Stimulated activated CD8-positive, alpha-beta memory T cell treated with anti-CD3 and anti-CD28 coated beads, Interleukin-4, amount 100 ng/mL, for 1 hour (primary cell): ENCODE results near the gene AGK.

Source experiments
- DNase-seq, 2 donors: peaks; one replicate each; pipeline ENCODE4 v3.0.0-alpha.2; 2020; ENCODE audit warnings: low read depth in 2 of 2, low spot score in 1 of 2

The AGK gene

GRCh38 chr7:141702047-141702567 is 150.9 kb downstream of the AGK start, which contains the start of gene DENND11:
Gene DENND11, minus strand, starts transcription at chr7:141702166. Its CDS starts 13 bp downstream, at chr7:141702153.
- DNase-seq, result peak; percentile 5 to 9

- DNase-seq, result no peak
These were observed 151.7 kb downstream of the AGK start for GRCh38 chr7:141702892-141703291.

GRCh38 chr7:141704112-141704511 is 152.9 kb downstream of the AGK start:
- DNase-seq, result no peak

- DNase-seq, result no peak
These were observed 153.5 kb downstream of the AGK start for GRCh38 chr7:141704741-141705140.
